GM12878 (cell line): ENCODE measurements around the gene OPRD1. TPM values are rescaled to one million over a fixed set of nuclear protein-coding genes. Genes with fewer than 3 reads are reported as not detected.

ENCODE experiments used
- POLR2A ChIP-seq: IDR thresholded peaks from 2 replicates; pipeline ENCODE4 v1.6.1; 2011; ENCODE audit warnings: low read depth, mild to moderate bottlenecking, low read length
- polyA plus RNA-seq, 11 experiments: library from polyadenylated mRNA; depleted of rRNA in 4 of 11; unstranded in 6 of 11; stranded (reverse) in 5 of 11; fragments of >200 nt; fragmentation: Nextera tagmentation in 4 of 11; fragmentation: Illumina TruSeq in 1 of 11; extraction: Ambion mirVana in 4 of 11; extraction: Trizol in 1 of 11; gene quantifications; 1 replicate in 1 of 11; 2 replicates in 10 of 11; pipeline versions ENCODE4 v1.2.1 to v1.2.3, GENCODE V29; 2011 to 2016; ENCODE audit warnings: inconsistent platforms in 2 of 11, missing spikeins in 2 of 11, low read depth in 1 of 11
- total RNA-seq, 4 experiments: library from RNA; depleted of rRNA in 3 of 4; stranded (reverse); fragments of >200 nt in 3 of 4; fragmentation: Illumina TruSeq in 1 of 4; extraction: Trizol in 1 of 4; gene quantifications; 2 replicates each; pipeline versions ENCODE4 v1.2.1 to v1.2.3, GENCODE V29; 2013 to 2021
- TF ChIP-seq, protein P1 (sequence below): IDR thresholded peaks from 2 replicates; pipeline ENCODE4 v1.6.1; 2012; ENCODE audit warnings: improper control_type of control experiment, low read depth, low read length; ENCODE audit not compliant: insufficient replicate concordance
- TF ChIP-seq, protein P2 (sequence below): fragments of 450-650 bp; formaldehyde crosslinking; IDR thresholded peaks from 2 replicates; pipeline ENCODE4 v1.4.0; 2022; ENCODE audit warnings: mild to moderate bottlenecking, moderate library complexity
- TF ChIP-seq, protein P3 (sequence below): IDR thresholded peaks from 2 replicates; pipeline ENCODE4 v1.6.1; 2012; ENCODE audit warnings: low read depth, low read length, improper control_type of control experiment

OPRD1 gene
- total and polyA plus RNA-seq, 10 of the 15 experiments (the other 5 are each of a cell fraction or from before 2014, with no cell fraction given) = 0.02 TPM; not detected in 8

DNA sequence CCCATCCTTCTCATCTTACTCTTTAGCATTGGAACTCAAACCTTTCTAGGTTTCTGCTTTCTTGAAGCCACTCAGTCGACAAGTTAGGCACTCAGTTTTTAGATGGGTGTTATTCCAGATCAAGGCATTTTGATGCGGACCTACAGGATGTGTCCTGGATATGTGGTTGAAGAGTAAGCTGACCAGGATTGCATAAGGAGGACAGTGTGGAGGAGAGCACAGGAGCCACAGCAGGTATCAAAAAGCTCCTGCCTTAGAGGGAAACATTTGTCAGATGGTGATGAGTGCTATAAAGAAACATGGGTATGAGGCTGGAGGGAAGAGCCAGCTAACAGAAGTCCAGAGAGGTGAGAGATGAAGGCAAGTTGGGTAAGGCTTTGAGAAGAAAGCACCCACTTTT is 33.9 kb upstream of the OPRD1 start (continued):
- TF ChIP-seq, protein P1, sequence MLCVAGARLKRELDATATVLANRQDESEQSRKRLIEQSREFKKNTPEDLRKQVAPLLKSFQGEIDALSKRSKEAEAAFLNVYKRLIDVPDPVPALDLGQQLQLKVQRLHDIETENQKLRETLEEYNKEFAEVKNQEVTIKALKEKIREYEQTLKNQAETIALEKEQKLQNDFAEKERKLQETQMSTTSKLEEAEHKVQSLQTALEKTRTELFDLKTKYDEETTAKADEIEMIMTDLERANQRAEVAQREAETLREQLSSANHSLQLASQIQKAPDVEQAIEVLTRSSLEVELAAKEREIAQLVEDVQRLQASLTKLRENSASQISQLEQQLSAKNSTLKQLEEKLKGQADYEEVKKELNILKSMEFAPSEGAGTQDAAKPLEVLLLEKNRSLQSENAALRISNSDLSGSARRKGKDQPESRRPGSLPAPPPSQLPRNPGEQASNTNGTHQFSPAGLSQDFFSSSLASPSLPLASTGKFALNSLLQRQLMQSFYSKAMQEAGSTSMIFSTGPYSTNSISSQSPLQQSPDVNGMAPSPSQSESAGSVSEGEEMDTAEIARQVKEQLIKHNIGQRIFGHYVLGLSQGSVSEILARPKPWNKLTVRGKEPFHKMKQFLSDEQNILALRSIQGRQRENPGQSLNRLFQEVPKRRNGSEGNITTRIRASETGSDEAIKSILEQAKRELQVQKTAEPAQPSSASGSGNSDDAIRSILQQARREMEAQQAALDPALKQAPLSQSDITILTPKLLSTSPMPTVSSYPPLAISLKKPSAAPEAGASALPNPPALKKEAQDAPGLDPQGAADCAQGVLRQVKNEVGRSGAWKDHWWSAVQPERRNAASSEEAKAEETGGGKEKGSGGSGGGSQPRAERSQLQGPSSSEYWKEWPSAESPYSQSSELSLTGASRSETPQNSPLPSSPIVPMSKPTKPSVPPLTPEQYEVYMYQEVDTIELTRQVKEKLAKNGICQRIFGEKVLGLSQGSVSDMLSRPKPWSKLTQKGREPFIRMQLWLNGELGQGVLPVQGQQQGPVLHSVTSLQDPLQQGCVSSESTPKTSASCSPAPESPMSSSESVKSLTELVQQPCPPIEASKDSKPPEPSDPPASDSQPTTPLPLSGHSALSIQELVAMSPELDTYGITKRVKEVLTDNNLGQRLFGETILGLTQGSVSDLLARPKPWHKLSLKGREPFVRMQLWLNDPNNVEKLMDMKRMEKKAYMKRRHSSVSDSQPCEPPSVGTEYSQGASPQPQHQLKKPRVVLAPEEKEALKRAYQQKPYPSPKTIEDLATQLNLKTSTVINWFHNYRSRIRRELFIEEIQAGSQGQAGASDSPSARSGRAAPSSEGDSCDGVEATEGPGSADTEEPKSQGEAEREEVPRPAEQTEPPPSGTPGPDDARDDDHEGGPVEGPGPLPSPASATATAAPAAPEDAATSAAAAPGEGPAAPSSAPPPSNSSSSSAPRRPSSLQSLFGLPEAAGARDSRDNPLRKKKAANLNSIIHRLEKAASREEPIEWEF = no peak
- TF ChIP-seq, protein P2, sequence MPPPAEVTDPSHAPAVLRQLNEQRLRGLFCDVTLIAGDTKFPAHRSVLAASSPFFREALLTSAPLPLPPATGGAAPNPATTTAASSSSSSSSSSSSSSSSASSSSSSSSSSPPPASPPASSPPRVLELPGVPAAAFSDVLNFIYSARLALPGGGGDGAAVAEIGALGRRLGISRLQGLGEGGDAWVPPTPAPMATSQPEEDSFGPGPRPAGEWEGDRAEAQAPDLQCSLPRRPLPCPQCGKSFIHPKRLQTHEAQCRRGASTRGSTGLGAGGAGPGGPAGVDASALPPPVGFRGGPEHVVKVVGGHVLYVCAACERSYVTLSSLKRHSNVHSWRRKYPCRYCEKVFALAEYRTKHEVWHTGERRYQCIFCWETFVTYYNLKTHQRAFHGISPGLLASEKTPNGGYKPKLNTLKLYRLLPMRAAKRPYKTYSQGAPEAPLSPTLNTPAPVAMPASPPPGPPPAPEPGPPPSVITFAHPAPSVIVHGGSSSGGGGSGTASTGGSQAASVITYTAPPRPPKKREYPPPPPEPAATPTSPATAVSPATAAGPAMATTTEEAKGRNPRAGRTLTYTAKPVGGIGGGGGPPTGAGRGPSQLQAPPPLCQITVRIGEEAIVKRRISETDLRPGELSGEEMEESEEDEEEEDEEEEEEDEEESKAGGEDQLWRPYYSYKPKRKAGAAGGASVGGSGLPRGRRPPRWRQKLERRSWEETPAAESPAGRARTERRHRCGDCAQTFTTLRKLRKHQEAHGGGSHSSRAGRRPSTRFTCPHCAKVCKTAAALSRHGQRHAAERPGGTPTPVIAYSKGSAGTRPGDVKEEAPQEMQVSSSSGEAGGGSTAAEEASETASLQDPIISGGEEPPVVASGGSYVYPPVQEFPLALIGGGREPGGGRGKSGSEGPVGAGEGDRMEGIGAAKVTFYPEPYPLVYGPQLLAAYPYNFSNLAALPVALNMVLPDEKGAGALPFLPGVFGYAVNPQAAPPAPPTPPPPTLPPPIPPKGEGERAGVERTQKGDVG (CRISPR knock-in tag) = no peak
- TF ChIP-seq POLR2A = no peak
- TF ChIP-seq, protein P3, sequence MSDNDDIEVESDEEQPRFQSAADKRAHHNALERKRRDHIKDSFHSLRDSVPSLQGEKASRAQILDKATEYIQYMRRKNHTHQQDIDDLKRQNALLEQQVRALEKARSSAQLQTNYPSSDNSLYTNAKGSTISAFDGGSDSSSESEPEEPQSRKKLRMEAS = no peak
- TF ChIP-seq, all 136 proteins: peak for 0
